ENCODE measurements around the gene DPYSL5.

DNA sequence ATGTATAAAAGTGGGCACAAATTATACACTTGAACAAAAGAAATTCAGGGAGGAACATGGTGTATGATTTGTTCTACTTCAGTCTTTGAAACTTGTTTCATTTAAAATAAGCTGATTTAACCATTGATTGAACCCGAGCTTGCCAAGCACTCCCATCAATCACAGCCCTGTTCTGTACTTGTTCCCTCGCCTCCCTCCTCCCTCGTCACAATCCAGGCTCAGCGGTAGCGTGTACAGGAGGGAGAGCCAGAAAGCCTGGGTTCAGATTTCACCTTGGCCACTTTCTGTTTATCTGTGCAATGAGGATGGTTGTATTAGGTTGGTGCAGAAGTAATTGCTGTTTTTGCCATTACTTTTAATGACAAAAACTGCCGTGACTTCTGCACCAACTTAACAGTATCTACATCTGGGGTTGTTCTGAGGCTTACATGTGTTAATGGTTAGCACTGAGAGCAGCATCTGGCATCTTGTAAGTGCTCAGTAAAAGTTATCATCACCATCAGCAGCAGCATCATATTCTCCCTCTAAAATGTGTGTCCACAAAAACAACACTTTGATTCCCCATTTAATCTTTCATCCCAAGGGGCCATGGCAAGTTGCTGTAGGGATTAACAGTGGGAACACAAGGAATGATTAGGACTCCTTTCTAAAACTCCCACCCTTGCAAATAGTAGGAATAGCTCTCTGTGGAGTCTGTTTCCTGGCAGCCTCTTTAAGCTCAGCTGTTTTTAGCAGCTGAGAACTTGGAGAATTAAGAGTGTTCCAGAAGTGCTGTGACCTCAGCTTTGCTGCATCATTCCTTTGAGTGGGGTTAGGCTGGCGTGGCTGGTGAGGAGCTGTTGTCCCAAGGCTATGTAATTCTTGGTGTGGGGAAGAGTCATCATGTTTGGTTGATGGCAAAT lies 4.7 kb downstream of the DPYSL5 start:
- TF ChIP-seq, protein P1, sequence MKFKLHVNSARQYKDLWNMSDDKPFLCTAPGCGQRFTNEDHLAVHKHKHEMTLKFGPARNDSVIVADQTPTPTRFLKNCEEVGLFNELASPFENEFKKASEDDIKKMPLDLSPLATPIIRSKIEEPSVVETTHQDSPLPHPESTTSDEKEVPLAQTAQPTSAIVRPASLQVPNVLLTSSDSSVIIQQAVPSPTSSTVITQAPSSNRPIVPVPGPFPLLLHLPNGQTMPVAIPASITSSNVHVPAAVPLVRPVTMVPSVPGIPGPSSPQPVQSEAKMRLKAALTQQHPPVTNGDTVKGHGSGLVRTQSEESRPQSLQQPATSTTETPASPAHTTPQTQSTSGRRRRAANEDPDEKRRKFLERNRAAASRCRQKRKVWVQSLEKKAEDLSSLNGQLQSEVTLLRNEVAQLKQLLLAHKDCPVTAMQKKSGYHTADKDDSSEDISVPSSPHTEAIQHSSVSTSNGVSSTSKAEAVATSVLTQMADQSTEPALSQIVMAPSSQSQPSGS (IDR thresholded peaks at IDR 0.05; ENCODE audit: low read length), result no peak
- TF ChIP-seq, protein P2, sequence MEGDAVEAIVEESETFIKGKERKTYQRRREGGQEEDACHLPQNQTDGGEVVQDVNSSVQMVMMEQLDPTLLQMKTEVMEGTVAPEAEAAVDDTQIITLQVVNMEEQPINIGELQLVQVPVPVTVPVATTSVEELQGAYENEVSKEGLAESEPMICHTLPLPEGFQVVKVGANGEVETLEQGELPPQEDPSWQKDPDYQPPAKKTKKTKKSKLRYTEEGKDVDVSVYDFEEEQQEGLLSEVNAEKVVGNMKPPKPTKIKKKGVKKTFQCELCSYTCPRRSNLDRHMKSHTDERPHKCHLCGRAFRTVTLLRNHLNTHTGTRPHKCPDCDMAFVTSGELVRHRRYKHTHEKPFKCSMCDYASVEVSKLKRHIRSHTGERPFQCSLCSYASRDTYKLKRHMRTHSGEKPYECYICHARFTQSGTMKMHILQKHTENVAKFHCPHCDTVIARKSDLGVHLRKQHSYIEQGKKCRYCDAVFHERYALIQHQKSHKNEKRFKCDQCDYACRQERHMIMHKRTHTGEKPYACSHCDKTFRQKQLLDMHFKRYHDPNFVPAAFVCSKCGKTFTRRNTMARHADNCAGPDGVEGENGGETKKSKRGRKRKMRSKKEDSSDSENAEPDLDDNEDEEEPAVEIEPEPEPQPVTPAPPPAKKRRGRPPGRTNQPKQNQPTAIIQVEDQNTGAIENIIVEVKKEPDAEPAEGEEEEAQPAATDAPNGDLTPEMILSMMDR (IDR thresholded peaks at IDR 0.05; ENCODE audit: control extremely low read depth in 1 of 3, insufficient read depth in 1 of 3, low read depth in 1 of 3, low read length in 3 of 3), result no peak
- no peak for TF ChIP-seq POLR2AphosphoS5 (IDR thresholded peaks at IDR 0.05; ENCODE audit: low read depth, low read length)
- no peak for TF ChIP-seq CEBPB (IDR thresholded peaks at IDR 0.05; ENCODE audit: low read depth, low read length)
- TF ChIP-seq CBX8 (IDR thresholded peaks at IDR 0.05; ENCODE audit: borderline replicate concordance, low read depth, low read length), result no peak
- TF ChIP-seq, protein P3, sequence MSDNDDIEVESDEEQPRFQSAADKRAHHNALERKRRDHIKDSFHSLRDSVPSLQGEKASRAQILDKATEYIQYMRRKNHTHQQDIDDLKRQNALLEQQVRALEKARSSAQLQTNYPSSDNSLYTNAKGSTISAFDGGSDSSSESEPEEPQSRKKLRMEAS (IDR thresholded peaks at IDR 0.05), result no peak
- TF ChIP-seq EZH2 (IDR thresholded peaks at IDR 0.05; ENCODE audit: low read depth, low read length, severe bottlenecking), result no peak
- TF ChIP-seq, protein P4, sequence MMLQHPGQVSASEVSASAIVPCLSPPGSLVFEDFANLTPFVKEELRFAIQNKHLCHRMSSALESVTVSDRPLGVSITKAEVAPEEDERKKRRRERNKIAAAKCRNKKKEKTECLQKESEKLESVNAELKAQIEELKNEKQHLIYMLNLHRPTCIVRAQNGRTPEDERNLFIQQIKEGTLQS (IDR thresholded peaks at IDR 0.05; ENCODE audit: insufficient read depth, low read depth, low read length), result no peak
- TF ChIP-seq SIX5 (IDR thresholded peaks at IDR 0.05; ENCODE audit: low read depth, low read length), result no peak
- no peak for TF ChIP-seq BACH1 (IDR thresholded peaks at IDR 0.05; ENCODE audit: low read length)
- TF ChIP-seq CHD2 (IDR thresholded peaks at IDR 0.05; ENCODE audit: low read length), result no peak
- TF ChIP-seq, protein P5, sequence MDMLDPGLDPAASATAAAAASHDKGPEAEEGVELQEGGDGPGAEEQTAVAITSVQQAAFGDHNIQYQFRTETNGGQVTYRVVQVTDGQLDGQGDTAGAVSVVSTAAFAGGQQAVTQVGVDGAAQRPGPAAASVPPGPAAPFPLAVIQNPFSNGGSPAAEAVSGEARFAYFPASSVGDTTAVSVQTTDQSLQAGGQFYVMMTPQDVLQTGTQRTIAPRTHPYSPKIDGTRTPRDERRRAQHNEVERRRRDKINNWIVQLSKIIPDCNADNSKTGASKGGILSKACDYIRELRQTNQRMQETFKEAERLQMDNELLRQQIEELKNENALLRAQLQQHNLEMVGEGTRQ (IDR thresholded peaks at IDR 0.05; ENCODE audit: low read length), result no peak
- no peak for TF ChIP-seq TAF1 (IDR thresholded peaks at IDR 0.05; ENCODE audit: low read depth, low read length)
- TF ChIP-seq, protein P6, sequence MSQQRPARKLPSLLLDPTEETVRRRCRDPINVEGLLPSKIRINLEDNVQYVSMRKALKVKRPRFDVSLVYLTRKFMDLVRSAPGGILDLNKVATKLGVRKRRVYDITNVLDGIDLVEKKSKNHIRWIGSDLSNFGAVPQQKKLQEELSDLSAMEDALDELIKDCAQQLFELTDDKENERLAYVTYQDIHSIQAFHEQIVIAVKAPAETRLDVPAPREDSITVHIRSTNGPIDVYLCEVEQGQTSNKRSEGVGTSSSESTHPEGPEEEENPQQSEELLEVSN (IDR thresholded peaks at IDR 0.05), result no peak
